SK-N-SH treated with all-trans-retinoic acid at 6 μM for 48 hours (cell line): ENCODE results near the gene COL4A1.

ENCODE experiments used
- ATAC-seq: fragments of 200-7000 bp; cut with Tn5 transposase; 3 replicates; pipeline ENCODE4 v1.9.1; 2020; ENCODE audit warnings: mild to moderate bottlenecking, moderate library complexity
- ARNTL ChIP-seq: fragments of 450-650 bp; formaldehyde crosslinking; IDR thresholded peaks from 2 replicates; pipeline ENCODE4 v1.5.0; 2020; ENCODE audit warnings: low read depth, mild to moderate bottlenecking, moderate library complexity, borderline replicate concordance
- BACH2 ChIP-seq: fragments of 250-450 bp; sonication (Bioruptor Pico); IDR thresholded peaks from 2 replicates; pipeline ENCODE4 v1.9.0; 2021; ENCODE audit warnings: mild to moderate bottlenecking, borderline replicate concordance
- CSDC2 ChIP-seq: fragments of 250-450 bp; sonication (Bioruptor Pico); IDR thresholded peaks from 2 replicates; pipeline ENCODE4 v1.5.0; 2020; ENCODE audit warnings: mild to moderate bottlenecking, moderate library complexity
- CSRNP3 ChIP-seq: fragments of 250-450 bp; sonication (Bioruptor Pico); IDR thresholded peaks from 2 replicates; pipeline ENCODE4 v1.5.1; 2021; ENCODE audit warnings: mild to moderate bottlenecking, moderate library complexity
- ESRRG ChIP-seq: fragments of 250-450 bp; sonication (Bioruptor Pico); IDR thresholded peaks from 2 replicates; pipeline ENCODE4 v1.6.1; 2021; ENCODE audit warnings: mild to moderate bottlenecking
- GLIS3 ChIP-seq: fragments of 250-450 bp; sonication (Bioruptor Pico); IDR thresholded peaks from 2 replicates; pipeline ENCODE4 v1.5.0; 2020; ENCODE audit warnings: mild to moderate bottlenecking, moderate library complexity
- ISL1 ChIP-seq: fragments of 250-450 bp; sonication (Bioruptor Pico); IDR thresholded peaks from 2 replicates; pipeline ENCODE4 v2.1.2; 2022; ENCODE audit warnings: mild to moderate bottlenecking, moderate library complexity
- OSR1 ChIP-seq: fragments of 250-450 bp; sonication (Bioruptor Pico); IDR thresholded peaks from 2 replicates; pipeline ENCODE4 v1.8.0; 2022; ENCODE audit warnings: moderate library complexity, mild to moderate bottlenecking, inconsistent platforms
- PATZ1 ChIP-seq: fragments of 250-450 bp; sonication (Bioruptor Pico); IDR thresholded peaks from 2 replicates; pipeline ENCODE4 v1.8.0; 2020; ENCODE audit warnings: mild to moderate bottlenecking, moderate library complexity, borderline replicate concordance
- POU6F1 ChIP-seq: fragments of 250-450 bp; sonication (Bioruptor Pico); IDR thresholded peaks from 2 replicates; pipeline ENCODE4 v1.8.0; 2021; ENCODE audit warnings: low read depth, mild to moderate bottlenecking, moderate library complexity, borderline replicate concordance
- PPARA ChIP-seq: fragments of 250-450 bp; sonication (Bioruptor Pico); IDR thresholded peaks from 2 replicates; pipeline ENCODE4 v1.5.0; 2020; ENCODE audit warnings: mild to moderate bottlenecking, borderline replicate concordance
- RARB ChIP-seq: fragments of 250-450 bp; sonication (Bioruptor Pico); IDR thresholded peaks from 2 replicates; pipeline ENCODE4 v1.8.0; 2021; ENCODE audit warnings: mild to moderate bottlenecking, moderate library complexity
- SNAI2 ChIP-seq: fragments of 250-450 bp; sonication (Bioruptor Pico); IDR thresholded peaks from 2 replicates; pipeline ENCODE4 v1.5.0; 2020; ENCODE audit warnings: mild to moderate bottlenecking, moderate library complexity
- TCF4 ChIP-seq: fragments of 250-450 bp; sonication (Bioruptor Pico); IDR thresholded peaks from 2 replicates; pipeline ENCODE4 v1.8.0; 2021; ENCODE audit warnings: mild to moderate bottlenecking, moderate library complexity, borderline replicate concordance
- TOX ChIP-seq: fragments of 250-450 bp; sonication (Bioruptor Pico); IDR thresholded peaks from 2 replicates; pipeline ENCODE4 v1.8.0; 2021; ENCODE audit warnings: mild to moderate bottlenecking, moderate library complexity, borderline replicate concordance
- TSHZ2 ChIP-seq: fragments of 250-450 bp; sonication (Bioruptor Pico); IDR thresholded peaks from 2 replicates; pipeline ENCODE4 v1.5.0; 2020; ENCODE audit warnings: mild to moderate bottlenecking, moderate library complexity
- ZC3H10 ChIP-seq: fragments of 250-450 bp; sonication (Bioruptor Pico); IDR thresholded peaks from 2 replicates; pipeline ENCODE4 v1.5.1; 2021; ENCODE audit warnings: mild to moderate bottlenecking, moderate library complexity
- ZFP3 ChIP-seq: fragments of 250-450 bp; sonication (Bioruptor Pico); IDR thresholded peaks from 2 replicates; pipeline ENCODE4 v1.5.0; 2020; ENCODE audit warnings: mild to moderate bottlenecking, moderate library complexity
- ZFP30 ChIP-seq: fragments of 450-650 bp; formaldehyde crosslinking; IDR thresholded peaks from 2 replicates; pipeline ENCODE4 v1.5.0; 2022; ENCODE audit warnings: mild to moderate bottlenecking, moderate library complexity
- ZNF565 ChIP-seq: fragments of 450-650 bp; formaldehyde crosslinking; conservative IDR thresholded peaks from 2 replicates; pipeline ENCODE4 v1.5.0; 2020; ENCODE audit warnings: low read depth, mild to moderate bottlenecking, moderate library complexity
- ZNF70 ChIP-seq: fragments of 450-650 bp; formaldehyde crosslinking; IDR thresholded peaks from 2 replicates; pipeline ENCODE4 v1.5.0; 2020; ENCODE audit warnings: mild to moderate bottlenecking, moderate library complexity
- ZNF8 ChIP-seq: fragments of 450-650 bp; formaldehyde crosslinking; IDR thresholded peaks from 2 replicates; pipeline ENCODE4 v1.5.0; 2020; ENCODE audit warnings: mild to moderate bottlenecking, moderate library complexity

COL4A1 gene

GRCh38 chr13:110339263-110339662 lies 32.3 kb upstream of the COL4A1 start:
- TF ChIP-seq ZFP30 (CRISPR knock-in tag) (no peak), CSDC2 (CRISPR knock-in tag) (no peak), PPARA (CRISPR knock-in tag) (no peak), ZFP3 (no peak), PATZ1 (CRISPR knock-in tag) (no peak), ZNF70 (CRISPR knock-in tag) (no peak), RARB (CRISPR knock-in tag) (no peak), ISL1 (CRISPR knock-in tag) (no peak), TSHZ2 (no peak), ZNF565 (CRISPR knock-in tag) (no peak), TOX (CRISPR knock-in tag) (no peak)

GRCh38 chr13:110338441-110339101 lies 31.6 kb upstream of the COL4A1 start:
- TF ChIP-seq ZNF565 (CRISPR knock-in tag) (no peak), ARNTL (CRISPR knock-in tag) (no peak), CSDC2 (CRISPR knock-in tag) (no peak), TSHZ2 (no peak), ZNF70 (CRISPR knock-in tag) (no peak), GLIS3 (CRISPR knock-in tag) (no peak), RARB (CRISPR knock-in tag) (no peak), CSRNP3 (CRISPR knock-in tag) (no peak), BACH2 (CRISPR knock-in tag) (no peak), ZNF8 (CRISPR knock-in tag) (no peak), ZC3H10 (no peak), SNAI2 (CRISPR knock-in tag) (no peak), PPARA (CRISPR knock-in tag) (no peak), PATZ1 (CRISPR knock-in tag) (no peak), ESRRG (CRISPR knock-in tag) (no peak), TCF4 (no peak), OSR1 (CRISPR knock-in tag) (no peak), ISL1 (CRISPR knock-in tag) (no peak), POU6F1 (CRISPR knock-in tag) (no peak)
- ATAC-seq, result no peak

More at GRCh38 chr13:110339263-110339662, 32.3 kb upstream of the COL4A1 start:
- ATAC-seq, result no peak
